HepG2 (cell line): Measurements from ENCODE around the gene FAIM. TPM values are rescaled to one million over a fixed set of nuclear protein-coding genes. Genes with fewer than 3 reads are reported as not detected.

Experiments used
- ARHGAP35 ChIP-seq: sonication (generic); formaldehyde crosslinking; IDR thresholded peaks from 2 replicates; pipeline ENCODE4 v1.9.0; 2022; ENCODE audit warnings: mild to moderate bottlenecking, inconsistent platforms, moderate library complexity, missing genetic modification reagents, borderline replicate concordance
- HOXA3 ChIP-seq: sonication (generic); formaldehyde crosslinking; IDR thresholded peaks from 2 replicates; pipeline ENCODE4 v1.5.0; 2020; ENCODE audit warnings: missing genetic modification reagents
- JUNB ChIP-seq: sonication (generic); formaldehyde crosslinking; IDR thresholded peaks from 2 replicates; pipeline ENCODE4 v1.8.0; 2022; ENCODE audit warnings: missing genetic modification reagents, mild to moderate bottlenecking, borderline replicate concordance
- KDM2A ChIP-seq: sonication (generic); formaldehyde crosslinking; IDR thresholded peaks from 2 replicates; pipeline ENCODE4 v1.4.0; 2020; ENCODE audit warnings: low read depth, missing genetic modification reagents, borderline replicate concordance
- MED13 ChIP-seq: sonication (generic); formaldehyde crosslinking; IDR thresholded peaks from 2 replicates; pipeline ENCODE4 v1.5.0; 2020; ENCODE audit warnings: missing genetic modification reagents
- RXRB ChIP-seq: IDR thresholded peaks from 2 replicates; pipeline ENCODE4 v1.6.1; 2016; ENCODE audit warnings: borderline replicate concordance, missing genetic modification reagents, missing compliant biosample characterization
- SMAD1 ChIP-seq: sonication (generic); formaldehyde crosslinking; IDR thresholded peaks from 2 replicates; pipeline ENCODE4 v1.4.0; 2020; ENCODE audit warnings: missing genetic modification reagents, low read depth, mild to moderate bottlenecking, borderline replicate concordance
- SOX13 ChIP-seq, 3 experiments: fragments of 450-650 bp in 1 of 3; sonication (generic) in 1 of 3; formaldehyde crosslinking in 1 of 3; IDR thresholded peaks in 2 of 3; conservative IDR thresholded peaks in 1 of 3; 2 replicates each; pipeline versions ENCODE4 v1.5.0 to v1.6.1; 2016 to 2020; ENCODE audit warnings: antibody characterized with exemption in 1 of 3, mild to moderate bottlenecking in 1 of 3, missing compliant biosample characterization in 1 of 3, missing genetic modification reagents in 1 of 3, moderate library complexity in 1 of 3
- SP4 ChIP-seq: sonication (generic); formaldehyde crosslinking; IDR thresholded peaks from 2 replicates; pipeline ENCODE4 v1.8.1; 2023; ENCODE audit warnings: mild to moderate bottlenecking, missing genetic modification reagents
- TCF7L2 ChIP-seq: IDR thresholded peaks from 2 replicates; pipeline ENCODE4 v1.6.1; 2011; ENCODE audit warnings: mild to moderate bottlenecking, low read depth, low read length, moderate library complexity
- THAP8 ChIP-seq: sonication (generic); formaldehyde crosslinking; IDR thresholded peaks from 2 replicates; pipeline ENCODE4 v1.5.1; 2020; ENCODE audit warnings: missing genetic modification reagents, mild to moderate bottlenecking, borderline replicate concordance
- WIZ ChIP-seq: sonication (generic); formaldehyde crosslinking; IDR thresholded peaks from 2 replicates; pipeline ENCODE4 v1.5.1; 2020; ENCODE audit warnings: mild to moderate bottlenecking, missing genetic modification reagents
- ZFP36 ChIP-seq: fragments of 150-350 bp; IDR thresholded peaks from 2 replicates; pipeline ENCODE4 v1.6.1; 2018; ENCODE audit warnings: borderline replicate concordance, low read length, low read depth; ENCODE audit not compliant: partially characterized antibody
- ZFX ChIP-seq: sonication (generic); formaldehyde crosslinking; IDR thresholded peaks from 2 replicates; pipeline ENCODE4 v1.4.0; 2020; ENCODE audit warnings: mild to moderate bottlenecking, low read depth, missing genetic modification reagents, moderate library complexity
- ZNF260 ChIP-seq: sonication (generic); formaldehyde crosslinking; IDR thresholded peaks from 2 replicates; pipeline ENCODE4 v1.4.0; 2020; ENCODE audit warnings: missing genetic modification reagents, low read depth, mild to moderate bottlenecking, borderline replicate concordance
- ZNF431 ChIP-seq: sonication (generic); formaldehyde crosslinking; IDR thresholded peaks from 2 replicates; pipeline ENCODE4 v1.9.0; 2022; ENCODE audit warnings: missing genetic modification reagents, low read depth, mild to moderate bottlenecking, borderline replicate concordance
- ZSCAN29 ChIP-seq: sonication (generic); formaldehyde crosslinking; conservative IDR thresholded peaks from 2 replicates; pipeline ENCODE4 v1.4.0; 2020; ENCODE audit warnings: mild to moderate bottlenecking, missing genetic modification reagents
- polyA plus RNA-seq, 8 experiments: library from polyadenylated mRNA; depleted of rRNA in 3 of 8; stranded (reverse) in 7 of 8; unstranded in 1 of 8; fragments of >200 nt; fragmentation: Illumina TruSeq in 4 of 8; extraction: Trizol in 4 of 8; gene quantifications; 2 replicates each; pipeline versions ENCODE4 v1.2.1 to v1.2.3, GENCODE V29; 2011 to 2016; ENCODE audit warnings: low read depth in 4 of 8, missing spikeins in 1 of 8, mixed read lengths in 1 of 8; ENCODE audit not compliant: insufficient read depth in 1 of 8
- total RNA-seq, 5 experiments: library from RNA; depleted of rRNA; stranded (reverse); fragments of >200 nt; fragmentation: Illumina TruSeq; extraction: Trizol; gene quantifications; 2 replicates each; pipeline ENCODE4 v1.2.3, GENCODE V29; 2016; ENCODE audit warnings: low read depth in 1 of 5
- TF ChIP-seq, protein P1 (sequence below): sonication (generic); formaldehyde crosslinking; IDR thresholded peaks from 2 replicates; pipeline ENCODE4 v1.4.0; 2020; ENCODE audit warnings: mild to moderate bottlenecking, missing genetic modification reagents
- TF ChIP-seq, protein P2 (sequence below): sonication (generic); formaldehyde crosslinking; IDR thresholded peaks from 2 replicates; pipeline ENCODE4 v1.9.0; 2021; ENCODE audit warnings: missing genetic modification reagents, borderline replicate concordance
- TF ChIP-seq, protein P3 (sequence below): sonication (generic); formaldehyde crosslinking; IDR thresholded peaks from 2 replicates; pipeline ENCODE4 v1.5.0; 2020; ENCODE audit warnings: missing genetic modification reagents

The FAIM gene
- total and polyA plus RNA-seq, 2 of the 13 experiments (the other 11 are each of a cell fraction or from before 2014, with no cell fraction given) = 4.3 to 25.8 TPM

DNA sequence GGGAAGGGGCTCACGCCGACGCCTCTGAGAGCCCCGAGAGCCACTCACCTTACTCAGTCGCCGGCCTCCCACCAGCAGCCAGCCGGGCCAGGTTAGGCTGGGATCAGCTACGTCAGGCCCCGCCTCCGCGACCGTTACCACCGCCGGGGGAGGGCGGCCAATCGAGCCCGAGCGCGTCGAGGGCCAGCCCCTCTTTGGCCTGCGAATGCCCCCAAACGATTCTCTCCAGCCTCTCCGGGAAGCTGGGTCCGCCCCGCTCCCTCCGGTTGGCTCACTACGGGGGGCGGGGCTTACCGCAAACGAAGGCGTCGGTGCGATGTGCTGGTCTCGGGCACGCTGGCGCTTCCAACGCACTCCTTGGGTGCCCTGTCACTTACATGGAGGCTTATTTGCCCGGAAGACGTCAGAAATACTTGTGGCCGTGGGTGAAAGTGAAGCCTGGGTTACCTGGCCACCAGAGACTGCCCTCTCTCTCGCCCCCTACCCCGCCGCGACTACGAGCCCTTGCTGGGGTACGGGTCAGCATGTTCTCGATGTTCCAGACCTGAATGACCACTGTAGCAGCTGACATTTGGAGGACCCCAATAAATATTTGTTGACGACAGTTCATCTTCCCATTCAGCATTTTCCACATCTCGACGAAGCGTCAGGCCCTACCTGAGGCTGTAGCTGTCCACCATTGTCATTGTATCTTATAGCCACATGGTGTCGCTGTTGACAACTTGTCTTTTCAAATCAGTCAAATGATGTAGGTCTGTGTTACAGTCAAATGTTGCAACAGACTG lies 14.2 kb upstream of the FAIM start, which contains the start of gene CEP70 (continued):
- TF ChIP-seq, protein P1, sequence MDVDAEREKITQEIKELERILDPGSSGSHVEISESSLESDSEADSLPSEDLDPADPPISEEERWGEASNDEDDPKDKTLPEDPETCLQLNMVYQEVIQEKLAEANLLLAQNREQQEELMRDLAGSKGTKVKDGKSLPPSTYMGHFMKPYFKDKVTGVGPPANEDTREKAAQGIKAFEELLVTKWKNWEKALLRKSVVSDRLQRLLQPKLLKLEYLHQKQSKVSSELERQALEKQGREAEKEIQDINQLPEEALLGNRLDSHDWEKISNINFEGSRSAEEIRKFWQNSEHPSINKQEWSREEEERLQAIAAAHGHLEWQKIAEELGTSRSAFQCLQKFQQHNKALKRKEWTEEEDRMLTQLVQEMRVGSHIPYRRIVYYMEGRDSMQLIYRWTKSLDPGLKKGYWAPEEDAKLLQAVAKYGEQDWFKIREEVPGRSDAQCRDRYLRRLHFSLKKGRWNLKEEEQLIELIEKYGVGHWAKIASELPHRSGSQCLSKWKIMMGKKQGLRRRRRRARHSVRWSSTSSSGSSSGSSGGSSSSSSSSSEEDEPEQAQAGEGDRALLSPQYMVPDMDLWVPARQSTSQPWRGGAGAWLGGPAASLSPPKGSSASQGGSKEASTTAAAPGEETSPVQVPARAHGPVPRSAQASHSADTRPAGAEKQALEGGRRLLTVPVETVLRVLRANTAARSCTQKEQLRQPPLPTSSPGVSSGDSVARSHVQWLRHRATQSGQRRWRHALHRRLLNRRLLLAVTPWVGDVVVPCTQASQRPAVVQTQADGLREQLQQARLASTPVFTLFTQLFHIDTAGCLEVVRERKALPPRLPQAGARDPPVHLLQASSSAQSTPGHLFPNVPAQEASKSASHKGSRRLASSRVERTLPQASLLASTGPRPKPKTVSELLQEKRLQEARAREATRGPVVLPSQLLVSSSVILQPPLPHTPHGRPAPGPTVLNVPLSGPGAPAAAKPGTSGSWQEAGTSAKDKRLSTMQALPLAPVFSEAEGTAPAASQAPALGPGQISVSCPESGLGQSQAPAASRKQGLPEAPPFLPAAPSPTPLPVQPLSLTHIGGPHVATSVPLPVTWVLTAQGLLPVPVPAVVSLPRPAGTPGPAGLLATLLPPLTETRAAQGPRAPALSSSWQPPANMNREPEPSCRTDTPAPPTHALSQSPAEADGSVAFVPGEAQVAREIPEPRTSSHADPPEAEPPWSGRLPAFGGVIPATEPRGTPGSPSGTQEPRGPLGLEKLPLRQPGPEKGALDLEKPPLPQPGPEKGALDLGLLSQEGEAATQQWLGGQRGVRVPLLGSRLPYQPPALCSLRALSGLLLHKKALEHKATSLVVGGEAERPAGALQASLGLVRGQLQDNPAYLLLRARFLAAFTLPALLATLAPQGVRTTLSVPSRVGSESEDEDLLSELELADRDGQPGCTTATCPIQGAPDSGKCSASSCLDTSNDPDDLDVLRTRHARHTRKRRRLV = peak; percentile 84; the same call in 1 of the 2 replicates
- TF ChIP-seq MED13 (CRISPR knock-in tag) (no peak), TCF7L2 (no peak), ZNF260 (no peak), ZSCAN29 (CRISPR knock-in tag) (0 out of 2 replicates have a peak, but pooled peaks have one; percentile 32), SP4 (CRISPR knock-in tag) (peak; percentile 91), HOXA3 (peak; percentile 87), ARHGAP35 (CRISPR knock-in tag) (0 out of 2 replicates have a peak, but pooled peaks have one; percentile 33), JUNB (CRISPR knock-in tag) (no peak), KDM2A (CRISPR knock-in tag) (no peak; the same call in none of the 2 replicates), RXRB (CRISPR knock-in tag) (peak; percentile 54; the same call in 1 of the 2 replicates), SMAD1 (peak; percentile 78; the same call in 1 of the 2 replicates), ZNF431 (CRISPR knock-in tag) (no peak; the same call in 1 of the 2 replicates), THAP8 (no peak), SOX13 (IDR thresholded peaks at IDR 0.05) (no peak), SOX13 (CRISPR knock-in tag; conservative IDR thresholded peaks at IDR 0.05 in 1 of 2, IDR thresholded peaks at IDR 0.05 in 1 of 2) (peak in 1 of 2 experiments; percentile 27; a peak in 2 of 4 replicates), ZFX (CRISPR knock-in tag) (peak; percentile 51), WIZ (CRISPR knock-in tag) (no peak), ZFP36 (no peak)
- TF ChIP-seq, protein P2, sequence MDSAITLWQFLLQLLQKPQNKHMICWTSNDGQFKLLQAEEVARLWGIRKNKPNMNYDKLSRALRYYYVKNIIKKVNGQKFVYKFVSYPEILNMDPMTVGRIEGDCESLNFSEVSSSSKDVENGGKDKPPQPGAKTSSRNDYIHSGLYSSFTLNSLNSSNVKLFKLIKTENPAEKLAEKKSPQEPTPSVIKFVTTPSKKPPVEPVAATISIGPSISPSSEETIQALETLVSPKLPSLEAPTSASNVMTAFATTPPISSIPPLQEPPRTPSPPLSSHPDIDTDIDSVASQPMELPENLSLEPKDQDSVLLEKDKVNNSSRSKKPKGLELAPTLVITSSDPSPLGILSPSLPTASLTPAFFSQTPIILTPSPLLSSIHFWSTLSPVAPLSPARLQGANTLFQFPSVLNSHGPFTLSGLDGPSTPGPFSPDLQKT (CRISPR knock-in tag) = 0 out of 2 replicates have a peak, but pooled peaks have one; percentile 36
- TF ChIP-seq, protein P3, sequence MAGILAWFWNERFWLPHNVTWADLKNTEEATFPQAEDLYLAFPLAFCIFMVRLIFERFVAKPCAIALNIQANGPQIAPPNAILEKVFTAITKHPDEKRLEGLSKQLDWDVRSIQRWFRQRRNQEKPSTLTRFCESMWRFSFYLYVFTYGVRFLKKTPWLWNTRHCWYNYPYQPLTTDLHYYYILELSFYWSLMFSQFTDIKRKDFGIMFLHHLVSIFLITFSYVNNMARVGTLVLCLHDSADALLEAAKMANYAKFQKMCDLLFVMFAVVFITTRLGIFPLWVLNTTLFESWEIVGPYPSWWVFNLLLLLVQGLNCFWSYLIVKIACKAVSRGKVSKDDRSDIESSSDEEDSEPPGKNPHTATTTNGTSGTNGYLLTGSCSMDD = no peak
